GM12873 (cell line): ENCODE results near the gene CAMKV.

ENCODE experiments used
- TF ChIP-seq, protein P1 (sequence below): IDR thresholded peaks from 2 replicates; pipeline ENCODE4 v1.5.1; 2012; ENCODE audit warnings: low read depth, mild to moderate bottlenecking, moderate library complexity, low read length, control low read depth; ENCODE audit not compliant: insufficient read depth; ENCODE audit errors: missing control alignments

CAMKV gene

DNA sequence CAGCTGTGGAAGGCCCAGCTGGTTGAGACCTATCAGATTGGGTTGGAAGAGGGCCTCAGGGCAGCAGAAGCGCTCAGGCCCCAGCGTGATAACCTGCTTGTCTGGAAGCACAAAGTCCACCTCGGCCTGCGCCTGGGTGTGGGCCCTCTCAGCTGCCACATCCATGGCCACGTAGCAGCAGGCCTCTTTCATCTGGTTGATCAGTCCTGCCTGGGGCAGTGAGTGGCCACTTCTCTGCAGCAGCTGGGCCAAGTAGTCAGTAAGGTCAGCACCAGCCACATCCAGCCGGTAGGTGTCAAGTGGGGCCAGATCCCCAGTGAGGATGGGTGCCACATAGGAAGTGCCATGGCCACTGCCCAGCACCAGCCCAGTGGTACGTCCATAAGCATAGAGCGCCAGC is 3.9 kb upstream of the CAMKV start:
- TF ChIP-seq, protein P1, sequence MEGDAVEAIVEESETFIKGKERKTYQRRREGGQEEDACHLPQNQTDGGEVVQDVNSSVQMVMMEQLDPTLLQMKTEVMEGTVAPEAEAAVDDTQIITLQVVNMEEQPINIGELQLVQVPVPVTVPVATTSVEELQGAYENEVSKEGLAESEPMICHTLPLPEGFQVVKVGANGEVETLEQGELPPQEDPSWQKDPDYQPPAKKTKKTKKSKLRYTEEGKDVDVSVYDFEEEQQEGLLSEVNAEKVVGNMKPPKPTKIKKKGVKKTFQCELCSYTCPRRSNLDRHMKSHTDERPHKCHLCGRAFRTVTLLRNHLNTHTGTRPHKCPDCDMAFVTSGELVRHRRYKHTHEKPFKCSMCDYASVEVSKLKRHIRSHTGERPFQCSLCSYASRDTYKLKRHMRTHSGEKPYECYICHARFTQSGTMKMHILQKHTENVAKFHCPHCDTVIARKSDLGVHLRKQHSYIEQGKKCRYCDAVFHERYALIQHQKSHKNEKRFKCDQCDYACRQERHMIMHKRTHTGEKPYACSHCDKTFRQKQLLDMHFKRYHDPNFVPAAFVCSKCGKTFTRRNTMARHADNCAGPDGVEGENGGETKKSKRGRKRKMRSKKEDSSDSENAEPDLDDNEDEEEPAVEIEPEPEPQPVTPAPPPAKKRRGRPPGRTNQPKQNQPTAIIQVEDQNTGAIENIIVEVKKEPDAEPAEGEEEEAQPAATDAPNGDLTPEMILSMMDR, result no peak

DNA sequence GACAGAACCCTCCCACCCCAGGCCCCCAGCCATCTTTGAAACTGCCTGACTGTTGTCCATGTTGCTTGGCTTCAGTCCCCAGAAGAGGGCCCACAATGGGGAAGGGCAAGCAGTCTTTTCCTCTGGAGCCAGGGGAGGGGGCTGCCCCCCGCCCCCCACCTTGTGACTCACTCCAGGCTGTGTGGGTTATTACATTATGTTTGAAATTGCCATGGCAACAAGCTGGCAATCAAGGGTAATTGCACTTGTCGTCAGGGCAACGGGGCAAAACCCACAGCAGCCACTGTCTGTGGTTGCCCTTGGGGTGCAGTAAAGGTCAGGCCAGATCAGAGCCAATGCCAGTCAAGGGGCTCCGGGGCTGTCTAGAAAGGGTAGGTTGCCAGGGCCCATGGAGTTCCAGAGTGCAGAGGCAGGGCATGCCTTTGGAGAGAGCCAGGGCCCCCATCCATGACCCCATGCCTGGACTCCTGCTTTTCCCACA is 3.1 kb upstream of the CAMKV start:
- TF ChIP-seq, protein P1, result no peak

- TF ChIP-seq, protein P1, result no peak
Observed at GRCh38 chr3:49871531-49872153, 1.9 kb upstream of the CAMKV start.

- TF ChIP-seq, protein P1, result no peak
Observed at GRCh38 chr3:49868862-49869466, 742 bp downstream of the CAMKV start.

DNA sequence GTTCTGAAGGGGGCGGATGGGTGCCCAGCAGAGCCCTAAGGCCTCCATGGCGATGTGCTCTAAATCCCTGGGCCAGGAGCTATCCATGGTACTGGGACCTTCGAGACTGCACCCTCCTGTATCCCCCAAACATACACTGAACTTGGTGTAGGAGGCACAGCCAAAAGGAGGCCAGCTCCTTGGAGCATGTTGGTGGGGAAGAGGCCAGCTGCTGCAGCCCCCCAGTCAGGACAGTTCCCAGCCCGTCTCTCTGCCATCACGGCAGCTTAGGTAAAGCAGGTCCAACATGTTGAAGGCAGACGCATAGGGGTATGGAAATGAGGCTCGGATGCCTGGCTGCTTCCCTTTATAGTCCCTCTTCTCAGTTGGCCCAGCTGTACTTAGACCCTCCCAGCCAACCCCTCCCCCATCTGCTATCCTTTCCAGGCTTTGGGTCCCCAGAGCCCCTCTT is 1.8 kb downstream of the CAMKV start:
- TF ChIP-seq, protein P1, result no peak

DNA sequence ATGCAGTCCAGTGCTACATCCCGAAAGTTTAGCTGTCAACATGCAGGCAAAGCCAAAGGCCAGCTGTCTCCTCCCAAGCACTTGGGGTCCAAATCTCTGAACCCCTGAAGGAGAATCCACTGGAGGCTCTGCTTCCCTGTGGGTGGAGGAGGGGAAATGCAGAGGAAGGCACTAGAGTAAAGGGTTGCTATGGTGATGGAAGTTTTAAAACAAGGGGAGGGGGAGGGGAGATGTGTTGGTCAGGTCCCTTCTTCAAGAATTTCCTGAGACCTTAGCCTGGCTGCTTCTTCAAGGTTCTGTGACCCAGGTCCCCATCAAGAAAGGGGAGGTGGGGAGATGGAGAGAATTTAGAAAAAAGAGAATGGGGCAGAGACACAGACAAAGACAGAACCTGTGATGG is 2.3 kb downstream of the CAMKV start:
- TF ChIP-seq, protein P1, result no peak

DNA sequence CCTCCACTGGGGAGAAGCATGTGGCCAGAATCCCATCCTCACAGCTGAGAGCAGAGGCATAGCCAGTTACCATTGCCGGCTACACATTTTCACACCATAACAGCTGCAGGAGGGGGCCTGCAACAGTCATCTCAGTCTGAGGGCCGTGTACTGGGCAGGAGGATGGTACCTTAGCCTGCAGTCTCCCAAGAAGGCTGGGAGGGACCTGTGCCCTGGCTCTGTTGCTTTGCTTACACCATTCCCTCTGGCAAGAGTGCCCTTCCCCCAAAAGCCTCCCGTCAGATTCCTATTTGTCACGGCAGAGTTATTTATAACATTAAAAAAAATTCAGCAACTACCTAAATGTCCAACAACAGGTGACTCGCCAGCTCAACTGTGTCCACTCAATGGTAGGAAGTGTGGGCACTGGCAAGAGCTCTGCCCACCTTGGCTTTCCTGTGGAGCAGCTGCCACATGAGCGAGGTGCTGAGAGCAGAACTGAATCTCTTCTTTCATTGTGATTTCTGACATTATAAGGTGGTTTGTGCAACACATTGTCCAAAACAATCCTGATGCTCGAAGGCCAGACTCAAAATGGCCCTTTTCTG is 4.4 kb downstream of the CAMKV start:
- TF ChIP-seq, protein P1, result no peak
